PC-3 (cell line): ENCODE measurements around the gene COL4A1. TPM values are rescaled to one million over a fixed set of nuclear protein-coding genes. Genes with fewer than 3 reads are reported as not detected.

Source experiments
- ATAC-seq: fragments of 200-7000 bp; cut with Tn5 transposase; 2 replicates; pipeline ENCODE4 v1.9.1; 2020; ENCODE audit warnings: mild to moderate bottlenecking, moderate library complexity
- BruUV-seq: library from RNA; stranded (reverse); fragments of 400-500 nt; replicated peaks from 2 replicates; lab custom pipeline; 2021; lab: Mats Ljungman, UMichigan
- CTCF ChIA-PET: fragments of 300-600 bp; sonication (Branson Sonifier 250); formaldehyde crosslinking; loops from one replicate; lab custom pipeline; 2022; ENCODE audit warnings: antibody characterized with exemption; lab: Charles Lee
- POLR2A ChIA-PET: fragments of 300-600 bp; sonication (Branson Sonifier 250); formaldehyde crosslinking; loops from one replicate; lab custom pipeline; 2022; ENCODE audit warnings: antibody characterized with exemption; ENCODE audit not compliant: unreplicated experiment; lab: Charles Lee
- DNase-seq: peaks from one replicate; pipeline ENCODE4 v3.0.0-alpha.2; 2015
- H2AFZ ChIP-seq: fragments of 300-600 bp; sonication (generic); 2 replicates; pipeline ENCODE4 v1.6.0; 2016; ENCODE audit warnings: antibody characterized with exemption, low read length
- H3F3A ChIP-seq: fragments of 300-600 bp; sonication (generic); one replicate; pipeline ENCODE4 v1.6.0; 2017; ENCODE audit warnings: antibody characterized with exemption, low read length, control low read depth, mild to moderate bottlenecking; ENCODE audit not compliant: unreplicated experiment
- H3K27ac ChIP-seq: fragments of 300-600 bp; sonication (generic); 2 replicates; pipeline ENCODE4 v1.5.1; 2016; ENCODE audit warnings: mild to moderate bottlenecking, low read length
- H3K27me3 ChIP-seq: fragments of 300-600 bp; sonication (generic); 2 replicates; pipeline ENCODE4 v1.6.1; 2016; ENCODE audit warnings: low read length, mixed read lengths
- H3K36me3 ChIP-seq: fragments of 300-600 bp; sonication (generic); 2 replicates; pipeline ENCODE4 v1.6.1; 2016; ENCODE audit warnings: low read depth, mixed run types, low read length, mixed read lengths
- H3K4me1 ChIP-seq: fragments of 300-600 bp; sonication (generic); 2 replicates; pipeline ENCODE4 v1.5.1; 2016; ENCODE audit warnings: low read length; ENCODE audit not compliant: insufficient read depth
- H3K4me2 ChIP-seq: fragments of 300-600 bp; sonication (generic); 2 replicates; pipeline ENCODE4 v1.6.0; 2016; ENCODE audit warnings: low read length
- H3K4me3 ChIP-seq: fragments of 300-600 bp; sonication (generic); 2 replicates; pipeline ENCODE4 v1.5.1; 2016; ENCODE audit warnings: mild to moderate bottlenecking, low read length, mixed read lengths
- H3K79me2 ChIP-seq: fragments of 300-600 bp; sonication (generic); 2 replicates; pipeline ENCODE4 v1.6.1; 2017; ENCODE audit warnings: low read length, mixed read lengths
- H3K9ac ChIP-seq: fragments of 300-600 bp; sonication (generic); 2 replicates; pipeline ENCODE4 v1.6.0; 2016; ENCODE audit warnings: mild to moderate bottlenecking, low read length
- H3K9me2 ChIP-seq: fragments of 300-600 bp; sonication (generic); replicated peaks from 2 replicates; pipeline ENCODE4 v1.6.1; 2016; ENCODE audit warnings: mixed run types, low read length, mixed read lengths
- H3K9me3 ChIP-seq: fragments of 300-600 bp; sonication (generic); 2 replicates; pipeline ENCODE4 v1.6.1; 2016; ENCODE audit warnings: low read length, mixed read lengths
- H4K20me1 ChIP-seq: fragments of 300-600 bp; sonication (generic); 2 replicates; pipeline ENCODE4 v1.6.1; 2016; ENCODE audit warnings: low read length, mixed read lengths
- EZH2 ChIP-seq: fragments of 300-600 bp; sonication (generic); IDR thresholded peaks from one replicate; pipeline ENCODE4 v1.6.1; 2017; ENCODE audit warnings: antibody characterized with exemption, mild to moderate bottlenecking, low read length; ENCODE audit not compliant: unreplicated experiment
- EZH2phosphoT487 ChIP-seq: fragments of 300-600 bp; sonication (generic); IDR thresholded peaks from 2 replicates; pipeline ENCODE4 v1.6.1; 2018; ENCODE audit warnings: mild to moderate bottlenecking, antibody characterized with exemption, low read length, borderline replicate concordance
- intact Hi-C: fragments of 100-400 bp; cut with micrococcal nuclease; formaldehyde crosslinking; loops from 2 replicates; pipeline ENCODE4 v1.9.0; 2023
- total RNA-seq: library from RNA; depleted of rRNA; stranded (reverse); fragments of >200 nt; gene quantifications from 2 replicates; pipeline ENCODE4 v1.2.3, GENCODE V29; 2014
- TF ChIP-seq, protein P1 (sequence below): fragments of 300-600 bp; sonication (generic); conservative IDR thresholded peaks from 2 replicates; pipeline ENCODE4 v1.5.1; 2017; ENCODE audit warnings: antibody characterized with exemption, low read depth, mild to moderate bottlenecking, low read length

COL4A1 gene
- total RNA-seq, 1 experiment from 2014 or later, result 48.7 TPM

DNA sequence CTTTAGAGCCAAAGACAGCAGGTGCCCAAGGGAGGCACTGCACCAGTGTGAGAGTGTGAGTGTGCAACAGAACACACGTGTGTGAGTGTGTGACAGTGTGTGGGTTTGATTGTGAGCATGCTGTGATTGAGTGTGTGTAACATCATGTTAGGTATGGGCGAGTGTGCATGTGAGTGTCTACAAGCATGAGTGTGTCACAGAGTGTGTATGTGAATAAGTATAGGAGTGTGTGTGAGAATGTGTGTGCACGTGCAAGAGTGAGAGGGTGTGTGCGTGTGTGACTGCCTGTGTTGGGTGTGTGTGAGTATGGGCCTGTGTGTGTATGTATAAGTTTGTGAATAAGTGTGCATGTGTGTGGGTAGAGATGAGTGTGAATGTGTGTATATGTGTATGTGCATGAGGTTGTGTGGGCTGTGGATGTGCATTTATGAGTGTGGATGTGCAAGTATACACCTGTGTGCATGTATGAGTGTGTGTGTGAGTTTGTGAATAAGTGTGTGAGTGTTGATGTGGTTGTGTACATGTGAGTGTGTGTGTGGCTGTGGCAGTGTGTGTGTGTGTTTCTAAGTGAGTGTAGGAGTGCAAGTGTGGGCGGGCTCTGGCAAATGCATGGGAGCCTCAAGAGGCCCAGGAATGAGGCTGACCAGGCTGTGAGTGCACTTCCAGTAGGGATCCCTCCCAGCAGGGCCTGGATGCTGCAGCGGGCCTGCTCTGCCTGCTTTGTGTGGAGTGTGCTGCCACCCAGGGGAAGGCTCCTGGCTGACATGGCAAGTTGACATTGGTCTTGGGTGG is 198.4 kb downstream of the COL4A1 start:
- POLR2A ChIA-PET, result no interaction called here
- Histone ChIP-seq H3F3A (no peaks in the 10 kb centered on the region), H2AFZ (no peak overlapping the region), H3K4me1 (peaks cover 14% of the 10 kb centered on the region), H3K4me3 (no peak overlapping the region), H3K27me3 (no peaks in the 10 kb centered on the region), H3K79me2 (no peaks in the 10 kb centered on the region), H3K36me3 (no peaks in the 10 kb centered on the region), H3K9ac (no peak overlapping the region), H3K9me3 (no peaks in the 10 kb centered on the region), H3K9me2 (no peaks in the 10 kb centered on the region), H4K20me1 (no peaks in the 10 kb centered on the region), H3K27ac (no peak overlapping the region), H3K4me2 (no peak overlapping the region)
- DNase-seq, result peak; percentile 80
- intact Hi-C loops, result loop anchor here (1.0 to 5.0 kb wide), 5 partner anchors 93 to 318 kb away; no protein-coding TSS in a partner anchor
- TF ChIP-seq, protein P1, sequence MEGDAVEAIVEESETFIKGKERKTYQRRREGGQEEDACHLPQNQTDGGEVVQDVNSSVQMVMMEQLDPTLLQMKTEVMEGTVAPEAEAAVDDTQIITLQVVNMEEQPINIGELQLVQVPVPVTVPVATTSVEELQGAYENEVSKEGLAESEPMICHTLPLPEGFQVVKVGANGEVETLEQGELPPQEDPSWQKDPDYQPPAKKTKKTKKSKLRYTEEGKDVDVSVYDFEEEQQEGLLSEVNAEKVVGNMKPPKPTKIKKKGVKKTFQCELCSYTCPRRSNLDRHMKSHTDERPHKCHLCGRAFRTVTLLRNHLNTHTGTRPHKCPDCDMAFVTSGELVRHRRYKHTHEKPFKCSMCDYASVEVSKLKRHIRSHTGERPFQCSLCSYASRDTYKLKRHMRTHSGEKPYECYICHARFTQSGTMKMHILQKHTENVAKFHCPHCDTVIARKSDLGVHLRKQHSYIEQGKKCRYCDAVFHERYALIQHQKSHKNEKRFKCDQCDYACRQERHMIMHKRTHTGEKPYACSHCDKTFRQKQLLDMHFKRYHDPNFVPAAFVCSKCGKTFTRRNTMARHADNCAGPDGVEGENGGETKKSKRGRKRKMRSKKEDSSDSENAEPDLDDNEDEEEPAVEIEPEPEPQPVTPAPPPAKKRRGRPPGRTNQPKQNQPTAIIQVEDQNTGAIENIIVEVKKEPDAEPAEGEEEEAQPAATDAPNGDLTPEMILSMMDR, result peak; percentile 78
- TF ChIP-seq EZH2, result no peak
- no TSS peak for BruUV-seq
- CTCF ChIA-PET, result no interaction called here
- ATAC-seq, result peak; percentile 91

DNA sequence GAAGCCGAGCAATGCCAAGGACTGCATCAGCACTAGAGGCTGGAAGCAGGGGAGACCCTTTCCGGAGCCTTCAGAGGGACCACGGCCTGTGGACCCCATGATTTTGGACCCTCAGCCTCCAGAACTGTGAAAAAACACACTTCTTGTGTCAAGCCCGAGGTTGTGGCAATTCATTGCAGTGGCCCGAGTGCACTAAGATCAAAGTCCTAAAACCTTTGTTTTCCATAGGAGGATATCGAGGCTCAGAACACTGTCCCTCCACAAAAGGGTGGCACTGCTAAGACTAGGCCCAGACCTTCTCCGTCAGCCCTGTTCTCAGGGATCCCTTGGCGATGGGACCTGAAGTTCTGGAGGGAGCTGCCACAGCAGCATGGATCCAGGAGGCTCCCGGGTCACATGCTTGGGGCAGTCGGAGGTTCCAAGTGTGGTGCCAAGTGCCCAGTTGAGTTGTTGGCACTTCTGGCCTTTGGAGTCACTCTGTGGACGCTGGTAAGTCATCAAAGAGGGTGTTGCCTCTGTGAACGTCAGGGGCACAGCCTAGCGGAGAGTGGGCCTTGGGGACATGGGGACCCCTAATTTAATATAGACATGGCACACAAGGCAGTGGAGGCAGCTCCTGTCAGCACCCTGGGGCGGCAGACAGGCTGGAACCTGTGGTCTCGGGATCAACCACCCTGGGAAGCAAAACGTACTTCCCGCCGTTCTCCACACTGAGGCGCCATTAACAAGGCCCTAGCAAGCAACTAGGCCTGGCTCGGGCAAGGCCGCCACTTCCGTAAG is 199.2 kb downstream of the COL4A1 start:
- H4K20me1 ChIP-seq, result no peaks in the 10 kb centered on the region
- ATAC-seq (no peak), DNase-seq (no peak)
- peaks cover 8% of the 10 kb centered on the region for H3K4me1 ChIP-seq
- H3K9ac ChIP-seq, result no peak overlapping the region
- TF ChIP-seq EZH2, result no peak
- TF ChIP-seq, protein P1, result peak; percentile 42; the same call in 1 of the 2 replicates
- CTCF ChIA-PET, result no interaction called here
- H2AFZ ChIP-seq, result no peak overlapping the region
- no peak overlapping the region for H3K27ac ChIP-seq
- H3K36me3 ChIP-seq, result no peaks in the 10 kb centered on the region
- H3F3A ChIP-seq, result no peaks in the 10 kb centered on the region
- no peaks in the 10 kb centered on the region for H3K79me2 ChIP-seq
- intact Hi-C loops, result loop anchor here (2.0 to 5.0 kb wide), 4 partner anchors 110 to 317 kb away; no protein-coding TSS in a partner anchor
- no peaks in the 10 kb centered on the region for H3K27me3 ChIP-seq
- POLR2A ChIA-PET, result no interaction called here
- no peaks in the 10 kb centered on the region for H3K9me3 ChIP-seq
- no peak overlapping the region for H3K4me3 ChIP-seq
- no TSS peak for BruUV-seq
- no peak overlapping the region for H3K4me2 ChIP-seq
- H3K9me2 ChIP-seq, result no peaks in the 10 kb centered on the region

DNA sequence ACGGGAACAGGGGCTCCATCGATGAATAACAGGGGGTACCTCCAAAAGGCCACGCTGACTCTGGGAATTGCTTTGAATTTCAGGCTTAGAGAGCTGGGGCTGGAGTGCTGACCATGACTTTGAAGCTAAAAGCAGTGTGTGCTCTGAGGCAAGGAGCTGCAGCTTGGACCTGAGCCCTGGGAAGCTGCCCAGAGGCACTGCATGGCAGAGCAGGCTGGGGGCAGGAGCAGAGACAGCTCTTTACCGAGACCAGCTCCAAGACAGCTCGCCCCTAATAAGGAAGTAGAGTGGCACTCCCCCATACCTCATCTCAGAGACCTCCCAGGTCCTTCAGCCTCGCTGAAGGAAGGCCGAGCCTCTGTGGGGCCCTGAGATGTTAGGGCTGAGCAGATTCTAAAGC is 200.2 kb downstream of the COL4A1 start:
- no peak overlapping the region for H3K27ac ChIP-seq
- no TSS peak for BruUV-seq
- peaks cover 6% of the 10 kb centered on the region; the same call in 1 of the 2 replicates for H3K4me1 ChIP-seq
- H3K27me3 ChIP-seq, result no peaks in the 10 kb centered on the region
- intact Hi-C loops, result loop anchor here (5.0 kb wide), 2 partner anchors 109 to 244 kb away; no protein-coding TSS in a partner anchor
- POLR2A ChIA-PET, result no interaction called here
- no peak overlapping the region for H3K9ac ChIP-seq
- H3K4me2 ChIP-seq, result no peak overlapping the region
- H4K20me1 ChIP-seq, result no peaks in the 10 kb centered on the region
- no peak for DNase-seq
- H3F3A ChIP-seq, result no peaks in the 10 kb centered on the region
- no peak overlapping the region for H3K4me3 ChIP-seq
- H3K79me2 ChIP-seq, result no peaks in the 10 kb centered on the region
- TF ChIP-seq EZH2phosphoT487 (no peak), EZH2 (no peak)
- TF ChIP-seq, protein P1, result no peak
- ATAC-seq, result no peak
- H3K9me2 ChIP-seq, result no peaks in the 10 kb centered on the region
- no peaks in the 10 kb centered on the region for H3K9me3 ChIP-seq
- H2AFZ ChIP-seq, result no peak overlapping the region
- CTCF ChIA-PET, result no interaction called here
- H3K36me3 ChIP-seq, result no peaks in the 10 kb centered on the region
